A673 (cell line): ENCODE measurements around the gene BEGAIN.

ENCODE experiments used
- EZH2 ChIP-seq: fragments of 200-600 bp; sonication (generic); IDR thresholded peaks from 2 replicates; pipeline ENCODE4 v1.6.1; 2017; ENCODE audit warnings: borderline replicate concordance, low read depth, mild to moderate bottlenecking, mixed read lengths, antibody characterized with exemption, low read length; ENCODE audit not compliant: poor library complexity, severe bottlenecking
- TF ChIP-seq, protein P1 (sequence below): fragments of 300-800, 200-600 bp; sonication (generic); conservative IDR thresholded peaks from 2 replicates; pipeline ENCODE4 v1.5.1; 2017; ENCODE audit warnings: low read depth, mild to moderate bottlenecking, antibody characterized with exemption, low read length, moderate library complexity, mixed read lengths

DNA sequence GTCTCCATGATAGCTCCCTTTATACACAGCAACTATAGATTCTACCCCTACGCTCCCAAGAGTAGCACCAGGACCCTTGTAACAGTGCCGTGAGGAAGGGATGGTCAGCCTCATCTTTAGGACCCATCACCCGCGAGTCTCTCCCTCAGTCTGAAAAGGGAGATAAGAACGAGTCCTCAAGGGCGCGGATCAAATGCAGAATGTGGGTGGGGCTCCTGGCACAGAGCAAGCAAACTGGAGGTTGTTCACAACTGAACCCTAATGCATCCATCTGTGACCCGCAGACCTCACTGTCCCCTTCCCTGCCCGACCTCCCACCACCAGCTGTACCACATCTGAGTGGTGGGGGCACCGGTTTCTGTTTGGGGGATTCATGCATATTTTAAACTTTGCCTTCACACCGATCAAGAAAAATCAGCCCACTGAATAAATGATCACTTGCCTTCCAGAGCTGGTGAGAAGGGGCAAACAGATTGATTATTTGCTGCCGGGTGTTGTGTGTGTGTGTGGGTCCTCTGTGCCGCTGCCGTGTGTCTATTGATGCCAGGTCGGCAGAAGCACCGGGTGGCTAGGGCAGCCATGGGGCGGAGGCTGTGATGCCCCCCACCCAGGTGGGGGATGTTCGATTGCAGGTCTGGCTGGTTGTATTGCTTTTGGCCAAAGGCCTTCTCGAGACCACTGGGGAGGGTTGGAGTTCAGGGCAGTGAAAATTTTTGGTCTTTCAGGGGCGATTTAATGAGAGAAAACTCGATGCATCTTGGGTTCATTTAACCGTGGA, 35.7 kb upstream of the BEGAIN start:
- TF ChIP-seq, protein P1, sequence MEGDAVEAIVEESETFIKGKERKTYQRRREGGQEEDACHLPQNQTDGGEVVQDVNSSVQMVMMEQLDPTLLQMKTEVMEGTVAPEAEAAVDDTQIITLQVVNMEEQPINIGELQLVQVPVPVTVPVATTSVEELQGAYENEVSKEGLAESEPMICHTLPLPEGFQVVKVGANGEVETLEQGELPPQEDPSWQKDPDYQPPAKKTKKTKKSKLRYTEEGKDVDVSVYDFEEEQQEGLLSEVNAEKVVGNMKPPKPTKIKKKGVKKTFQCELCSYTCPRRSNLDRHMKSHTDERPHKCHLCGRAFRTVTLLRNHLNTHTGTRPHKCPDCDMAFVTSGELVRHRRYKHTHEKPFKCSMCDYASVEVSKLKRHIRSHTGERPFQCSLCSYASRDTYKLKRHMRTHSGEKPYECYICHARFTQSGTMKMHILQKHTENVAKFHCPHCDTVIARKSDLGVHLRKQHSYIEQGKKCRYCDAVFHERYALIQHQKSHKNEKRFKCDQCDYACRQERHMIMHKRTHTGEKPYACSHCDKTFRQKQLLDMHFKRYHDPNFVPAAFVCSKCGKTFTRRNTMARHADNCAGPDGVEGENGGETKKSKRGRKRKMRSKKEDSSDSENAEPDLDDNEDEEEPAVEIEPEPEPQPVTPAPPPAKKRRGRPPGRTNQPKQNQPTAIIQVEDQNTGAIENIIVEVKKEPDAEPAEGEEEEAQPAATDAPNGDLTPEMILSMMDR = no peak
- TF ChIP-seq EZH2 = no peak
